Skin epidermis (tissue), 12 donors: ENCODE data around the gene SLC25A6.
"Not testable (repeated sequence)": the region's sequence is repeated elsewhere in the genome, so short reads cannot be mapped to it uniquely, and the experiment has no call there.

Source experiments
- H3K27ac ChIP-seq, 21 experiments: fragments of 200-600 bp; sonication (generic) in 11 of 21; one replicate each; pipeline ENCODE4 v1.5.0; 2020; ENCODE audit warnings: mild to moderate bottlenecking in 3 of 21, inconsistent platforms in 2 of 21, moderate library complexity in 2 of 21
- H3K4me3 ChIP-seq, 7 experiments: fragments of 200-600 bp; sonication (generic) in 2 of 7; one replicate each; pipeline ENCODE4 v1.5.0; 2020; ENCODE audit warnings: inconsistent platforms in 2 of 7, mild to moderate bottlenecking in 2 of 7, moderate library complexity in 1 of 7

Gene SLC25A6

GRCh38 chrX:1391707-1392375, at the start of gene SLC25A6:
Gene SLC25A6 (minus strand): TSS chrX:1392113. CDS start chrX:1392009, 104 bp downstream.
- Histone ChIP-seq H3K27ac (peak within 1 kb of the TSS; percentile 91 to 100 (median 99)), H3K4me3 (peak within 1 kb of the TSS; percentile 83 to 100 (median 92))

GRCh38 chrX:1440506-1440905, 48.6 kb upstream of the SLC25A6 start:
- Histone ChIP-seq H3K27ac (no peak overlapping the region), H3K4me3 (no peak overlapping the region)

- Histone ChIP-seq H3K27ac (no peak overlapping the region), H3K4me3 (no peak overlapping the region)
Observed at GRCh38 chrX:1435241-1435895, 43.5 kb upstream of the SLC25A6 start.

- H3K4me3 ChIP-seq: no peak overlapping the region
- H3K27ac ChIP-seq: no peak overlapping the region
Observed at GRCh38 chrX:1434871-1435240, 42.9 kb upstream of the SLC25A6 start.

GRCh38 chrX:1433646-1434357, 41.9 kb upstream of the SLC25A6 start:
- H3K4me3 ChIP-seq: no peak overlapping the region
- H3K27ac ChIP-seq: no peak overlapping the region

GRCh38 chrX:1430451-1430850, 38.5 kb upstream of the SLC25A6 start:
- Histone ChIP-seq H3K4me3 (no peak overlapping the region), H3K27ac (no peak overlapping the region)

GRCh38 chrX:1427756-1428155, 35.8 kb upstream of the SLC25A6 start:
- Histone ChIP-seq H3K27ac (no peak overlapping the region), H3K4me3 (no peak overlapping the region)

- H3K27ac ChIP-seq, H3K4me3 ChIP-seq: not testable (repeated sequence)
Observed at GRCh38 chrX:1426321-1426720, 34.4 kb upstream of the SLC25A6 start.

GRCh38 chrX:1425381-1425780, 33.5 kb upstream of the SLC25A6 start:
- Histone ChIP-seq H3K4me3 (no peak overlapping the region), H3K27ac (no peak overlapping the region)

- no peak overlapping the region for H3K4me3 ChIP-seq
- no peak overlapping the region for H3K27ac ChIP-seq
Observed at GRCh38 chrX:1424147-1424851, 32.4 kb upstream of the SLC25A6 start.

- Histone ChIP-seq H3K4me3 (no peak overlapping the region), H3K27ac (no peak overlapping the region)
Observed at GRCh38 chrX:1423215-1423614, 31.3 kb upstream of the SLC25A6 start.

GRCh38 chrX:1422135-1422465, 30.2 kb upstream of the SLC25A6 start:
- H3K27ac ChIP-seq: no peak overlapping the region

GRCh38 chrX:1421433-1422134, 29.7 kb upstream of the SLC25A6 start:
- H3K4me3 ChIP-seq: no peak overlapping the region

More at GRCh38 chrX:1422135-1422465, 30.2 kb upstream of the SLC25A6 start:
- H3K4me3 ChIP-seq: no peak overlapping the region

GRCh38 chrX:1420371-1420770, 28.5 kb upstream of the SLC25A6 start:
- Histone ChIP-seq H3K27ac (no peak overlapping the region), H3K4me3 (no peak overlapping the region)

More at GRCh38 chrX:1421433-1422134, 29.7 kb upstream of the SLC25A6 start:
- no peak overlapping the region for H3K27ac ChIP-seq

GRCh38 chrX:1419545-1420355, 27.8 kb upstream of the SLC25A6 start:
- Histone ChIP-seq H3K4me3 (no peak overlapping the region), H3K27ac (no peak overlapping the region)

GRCh38 chrX:1418901-1419544, 27.1 kb upstream of the SLC25A6 start:
- Histone ChIP-seq H3K27ac (no peak overlapping the region), H3K4me3 (no peak overlapping the region)

GRCh38 chrX:1417921-1418771, 26.2 kb upstream of the SLC25A6 start:
- H3K27ac ChIP-seq: no peak overlapping the region
- no peak overlapping the region for H3K4me3 ChIP-seq
